GM23338 (cell line): Measurements from ENCODE around the gene ELAVL2. TPM values are rescaled to one million over a fixed set of nuclear protein-coding genes. Genes with fewer than 3 reads are reported as not detected.

Experiments
- ATAC-seq: fragments of 200-7000 bp; cut with Tn5 transposase; 3 replicates; pipeline ENCODE4 v1.9.1; 2020
- DNase-seq: peaks from one replicate; pipeline ENCODE4 v3.0.0-alpha.2; 2015; ENCODE audit warnings: low spot score
- H2AFZ ChIP-seq: fragments of 200-600 bp; sonication (generic); 2 replicates; pipeline ENCODE4 v1.8.0; 2016; ENCODE audit warnings: antibody characterized with exemption, mild to moderate bottlenecking, moderate library complexity
- H3F3A ChIP-seq: fragments of 200-600 bp; sonication (generic); replicated peaks from 2 replicates; pipeline ENCODE4 v1.8.0; 2017; ENCODE audit warnings: antibody characterized with exemption, mixed run types, low read depth
- H3K27ac ChIP-seq: fragments of 200-600 bp; sonication (generic); 2 replicates; pipeline ENCODE4 v1.6.1; 2016; ENCODE audit warnings: low read depth
- H3K27me3 ChIP-seq: fragments of 200-600 bp; sonication (generic); 2 replicates; pipeline ENCODE4 v1.8.0; 2016; ENCODE audit warnings: mild to moderate bottlenecking, mixed run types, moderate library complexity; ENCODE audit not compliant: insufficient read depth
- H3K36me3 ChIP-seq: fragments of 200-600 bp; sonication (generic); 2 replicates; pipeline ENCODE4 v1.8.0; 2016; ENCODE audit warnings: mild to moderate bottlenecking; ENCODE audit not compliant: insufficient read depth
- H3K4me1 ChIP-seq: fragments of 200-600 bp; sonication (generic); 2 replicates; pipeline ENCODE4 v1.8.0; 2016; ENCODE audit warnings: mild to moderate bottlenecking, moderate library complexity; ENCODE audit not compliant: insufficient read depth
- H3K4me2 ChIP-seq: fragments of 200-600 bp; sonication (generic); 2 replicates; pipeline ENCODE4 v1.7.1; 2017; ENCODE audit warnings: mixed run types
- H3K4me3 ChIP-seq: fragments of 200-600 bp; sonication (generic); 2 replicates; pipeline ENCODE4 v1.6.1; 2016; ENCODE audit warnings: mixed run types
- H3K79me2 ChIP-seq: fragments of 200-600 bp; sonication (generic); replicated peaks from 2 replicates; pipeline ENCODE4 v1.8.0; 2017; ENCODE audit warnings: mild to moderate bottlenecking; ENCODE audit not compliant: insufficient read depth
- H3K9me2 ChIP-seq: fragments of 200-600 bp; sonication (generic); 2 replicates; pipeline ENCODE4 v1.8.0; 2017; ENCODE audit not compliant: insufficient read depth
- H4K20me1 ChIP-seq: fragments of 200-600 bp; sonication (generic); replicated peaks from 2 replicates; pipeline ENCODE4 v1.8.0; 2017; ENCODE audit warnings: mild to moderate bottlenecking; ENCODE audit not compliant: insufficient read depth
- H3K27ac Mint-ChIP-seq: 2 replicates; pipeline ENCODE4 v1.8.0; 2020; ENCODE audit warnings: inconsistent platforms, mild to moderate bottlenecking, moderate library complexity, mixed read lengths
- H3K27me3 Mint-ChIP-seq: 3 replicates; pipeline ENCODE4 v1.8.0; 2022; ENCODE audit warnings: low read depth, mild to moderate bottlenecking, moderate library complexity, mixed read lengths, inconsistent platforms; ENCODE audit not compliant: insufficient read depth, poor library complexity
- H3K36me3 Mint-ChIP-seq: 3 replicates; pipeline ENCODE4 v1.8.0; 2021; ENCODE audit warnings: low read depth, mild to moderate bottlenecking, inconsistent platforms, moderate library complexity, mixed read lengths
- H3K4me1 Mint-ChIP-seq: 3 replicates; pipeline ENCODE4 v1.8.0; 2020; ENCODE audit warnings: mild to moderate bottlenecking, inconsistent platforms, mixed read lengths
- H3K4me3 Mint-ChIP-seq: 3 replicates; pipeline ENCODE4 v1.8.0; 2021; ENCODE audit warnings: moderate library complexity, mild to moderate bottlenecking, inconsistent platforms, mixed read lengths
- H3K9me3 Mint-ChIP-seq: 3 replicates; pipeline ENCODE4 v1.8.0; 2020; ENCODE audit warnings: moderate library complexity, mild to moderate bottlenecking, inconsistent platforms, mixed read lengths
- CTCF ChIP-seq, 2 experiments: fragments of 200-600 bp in 1 of 2; sonication (generic) in 1 of 2; conservative IDR thresholded peaks; 2 replicates each; pipeline versions ENCODE4 v1.5.1 to v1.6.1; 2016 to 2017; ENCODE audit warnings: antibody characterized with exemption in 2 of 2, low read depth in 2 of 2, mild to moderate bottlenecking in 2 of 2, moderate library complexity in 1 of 2
- EZH2 ChIP-seq: fragments of 200-600 bp; sonication (generic); IDR thresholded peaks from one replicate; pipeline ENCODE4 v1.8.0; 2017; ENCODE audit warnings: antibody characterized with exemption, mild to moderate bottlenecking, low read depth; ENCODE audit not compliant: unreplicated experiment
- JUNB ChIP-seq: IDR thresholded peaks from one replicate; pipeline ENCODE4 v1.6.1; 2016; ENCODE audit warnings: antibody characterized with exemption; ENCODE audit not compliant: unreplicated experiment
- NANOG ChIP-seq: IDR thresholded peaks from 2 replicates; pipeline ENCODE4 v1.6.1; 2016; ENCODE audit warnings: antibody characterized with exemption, borderline replicate concordance
- ZNF114 ChIP-seq: fragments of 250-450 bp; sonication (Bioruptor Pico); IDR thresholded peaks from 2 replicates; pipeline ENCODE4 v1.5.0; 2020; ENCODE audit warnings: mild to moderate bottlenecking, moderate library complexity
- ZNF331 ChIP-seq: fragments of 250-450 bp; sonication (Bioruptor Pico); IDR thresholded peaks from 2 replicates; pipeline ENCODE4 v1.5.0; 2020; ENCODE audit warnings: low read depth, mild to moderate bottlenecking, moderate library complexity
- polyA plus RNA-seq: library from polyadenylated mRNA; unstranded; fragments of >200 nt; fragmentation: Nextera tagmentation; extraction: Ambion mirVana; gene quantifications from 2 replicates; pipeline ENCODE4 v1.2.1, GENCODE V29; 2016
- total RNA-seq: library from RNA; depleted of rRNA; stranded (reverse); fragments of >200 nt; shearing (Covaris generic); gene quantifications from 2 replicates; pipeline ENCODE4 v1.2.3, GENCODE V29; 2014
- TF ChIP-seq, protein P1 (sequence below): IDR thresholded peaks from one replicate; pipeline ENCODE4 v1.6.1; 2018; ENCODE audit warnings: antibody characterized with exemption; ENCODE audit not compliant: unreplicated experiment
- TF ChIP-seq, protein P2 (sequence below): fragments of 250-450 bp; sonication (Bioruptor Pico); IDR thresholded peaks from 2 replicates; pipeline ENCODE4 v1.5.0; 2020; ENCODE audit warnings: mild to moderate bottlenecking, moderate library complexity

ELAVL2 gene
- total and polyA plus RNA-seq, 2 experiments from 2014 or later, result 18.6 to 42.4 TPM

GRCh38 chr9:23822261-23823169 lies 3.5 kb downstream of the ELAVL2 start:
- Histone ChIP-seq H3K9me2 (no peaks in the 10 kb centered on the region), H3K4me1 (peaks cover 40% of the 10 kb centered on the region), H3F3A (no peaks in the 10 kb centered on the region; the same call in 1 of the 2 replicates), H3K79me2 (peaks cover 65% of the 10 kb centered on the region), H4K20me1 (peaks cover 10% of the 10 kb centered on the region), H3K27me3 (peaks cover 39% of the 10 kb centered on the region), H3K36me3 (no peaks in the 10 kb centered on the region), H3K4me3 (peak overlapping the region; percentile 78), H3K4me2 (peak overlapping the region; percentile 99), H3K27ac (no peak overlapping the region), H2AFZ (no peak overlapping the region)
- peak; percentile 76 for DNase-seq
- TF ChIP-seq CTCF (conservative IDR thresholded peaks at IDR 0.05; ENCODE audit: low read depth in 2 of 2), result no peak; a peak in 1 of 4 replicates
- TF ChIP-seq, protein P1, sequence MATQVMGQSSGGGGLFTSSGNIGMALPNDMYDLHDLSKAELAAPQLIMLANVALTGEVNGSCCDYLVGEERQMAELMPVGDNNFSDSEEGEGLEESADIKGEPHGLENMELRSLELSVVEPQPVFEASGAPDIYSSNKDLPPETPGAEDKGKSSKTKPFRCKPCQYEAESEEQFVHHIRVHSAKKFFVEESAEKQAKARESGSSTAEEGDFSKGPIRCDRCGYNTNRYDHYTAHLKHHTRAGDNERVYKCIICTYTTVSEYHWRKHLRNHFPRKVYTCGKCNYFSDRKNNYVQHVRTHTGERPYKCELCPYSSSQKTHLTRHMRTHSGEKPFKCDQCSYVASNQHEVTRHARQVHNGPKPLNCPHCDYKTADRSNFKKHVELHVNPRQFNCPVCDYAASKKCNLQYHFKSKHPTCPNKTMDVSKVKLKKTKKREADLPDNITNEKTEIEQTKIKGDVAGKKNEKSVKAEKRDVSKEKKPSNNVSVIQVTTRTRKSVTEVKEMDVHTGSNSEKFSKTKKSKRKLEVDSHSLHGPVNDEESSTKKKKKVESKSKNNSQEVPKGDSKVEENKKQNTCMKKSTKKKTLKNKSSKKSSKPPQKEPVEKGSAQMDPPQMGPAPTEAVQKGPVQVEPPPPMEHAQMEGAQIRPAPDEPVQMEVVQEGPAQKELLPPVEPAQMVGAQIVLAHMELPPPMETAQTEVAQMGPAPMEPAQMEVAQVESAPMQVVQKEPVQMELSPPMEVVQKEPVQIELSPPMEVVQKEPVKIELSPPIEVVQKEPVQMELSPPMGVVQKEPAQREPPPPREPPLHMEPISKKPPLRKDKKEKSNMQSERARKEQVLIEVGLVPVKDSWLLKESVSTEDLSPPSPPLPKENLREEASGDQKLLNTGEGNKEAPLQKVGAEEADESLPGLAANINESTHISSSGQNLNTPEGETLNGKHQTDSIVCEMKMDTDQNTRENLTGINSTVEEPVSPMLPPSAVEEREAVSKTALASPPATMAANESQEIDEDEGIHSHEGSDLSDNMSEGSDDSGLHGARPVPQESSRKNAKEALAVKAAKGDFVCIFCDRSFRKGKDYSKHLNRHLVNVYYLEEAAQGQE, result no peak
- no peak for TF ChIP-seq ZNF114 (CRISPR knock-in tag)
- TF ChIP-seq NANOG, result peak; percentile 24; the same call in 1 of the 2 replicates
- TF ChIP-seq JUNB, result no peak
- TF ChIP-seq, protein P2, sequence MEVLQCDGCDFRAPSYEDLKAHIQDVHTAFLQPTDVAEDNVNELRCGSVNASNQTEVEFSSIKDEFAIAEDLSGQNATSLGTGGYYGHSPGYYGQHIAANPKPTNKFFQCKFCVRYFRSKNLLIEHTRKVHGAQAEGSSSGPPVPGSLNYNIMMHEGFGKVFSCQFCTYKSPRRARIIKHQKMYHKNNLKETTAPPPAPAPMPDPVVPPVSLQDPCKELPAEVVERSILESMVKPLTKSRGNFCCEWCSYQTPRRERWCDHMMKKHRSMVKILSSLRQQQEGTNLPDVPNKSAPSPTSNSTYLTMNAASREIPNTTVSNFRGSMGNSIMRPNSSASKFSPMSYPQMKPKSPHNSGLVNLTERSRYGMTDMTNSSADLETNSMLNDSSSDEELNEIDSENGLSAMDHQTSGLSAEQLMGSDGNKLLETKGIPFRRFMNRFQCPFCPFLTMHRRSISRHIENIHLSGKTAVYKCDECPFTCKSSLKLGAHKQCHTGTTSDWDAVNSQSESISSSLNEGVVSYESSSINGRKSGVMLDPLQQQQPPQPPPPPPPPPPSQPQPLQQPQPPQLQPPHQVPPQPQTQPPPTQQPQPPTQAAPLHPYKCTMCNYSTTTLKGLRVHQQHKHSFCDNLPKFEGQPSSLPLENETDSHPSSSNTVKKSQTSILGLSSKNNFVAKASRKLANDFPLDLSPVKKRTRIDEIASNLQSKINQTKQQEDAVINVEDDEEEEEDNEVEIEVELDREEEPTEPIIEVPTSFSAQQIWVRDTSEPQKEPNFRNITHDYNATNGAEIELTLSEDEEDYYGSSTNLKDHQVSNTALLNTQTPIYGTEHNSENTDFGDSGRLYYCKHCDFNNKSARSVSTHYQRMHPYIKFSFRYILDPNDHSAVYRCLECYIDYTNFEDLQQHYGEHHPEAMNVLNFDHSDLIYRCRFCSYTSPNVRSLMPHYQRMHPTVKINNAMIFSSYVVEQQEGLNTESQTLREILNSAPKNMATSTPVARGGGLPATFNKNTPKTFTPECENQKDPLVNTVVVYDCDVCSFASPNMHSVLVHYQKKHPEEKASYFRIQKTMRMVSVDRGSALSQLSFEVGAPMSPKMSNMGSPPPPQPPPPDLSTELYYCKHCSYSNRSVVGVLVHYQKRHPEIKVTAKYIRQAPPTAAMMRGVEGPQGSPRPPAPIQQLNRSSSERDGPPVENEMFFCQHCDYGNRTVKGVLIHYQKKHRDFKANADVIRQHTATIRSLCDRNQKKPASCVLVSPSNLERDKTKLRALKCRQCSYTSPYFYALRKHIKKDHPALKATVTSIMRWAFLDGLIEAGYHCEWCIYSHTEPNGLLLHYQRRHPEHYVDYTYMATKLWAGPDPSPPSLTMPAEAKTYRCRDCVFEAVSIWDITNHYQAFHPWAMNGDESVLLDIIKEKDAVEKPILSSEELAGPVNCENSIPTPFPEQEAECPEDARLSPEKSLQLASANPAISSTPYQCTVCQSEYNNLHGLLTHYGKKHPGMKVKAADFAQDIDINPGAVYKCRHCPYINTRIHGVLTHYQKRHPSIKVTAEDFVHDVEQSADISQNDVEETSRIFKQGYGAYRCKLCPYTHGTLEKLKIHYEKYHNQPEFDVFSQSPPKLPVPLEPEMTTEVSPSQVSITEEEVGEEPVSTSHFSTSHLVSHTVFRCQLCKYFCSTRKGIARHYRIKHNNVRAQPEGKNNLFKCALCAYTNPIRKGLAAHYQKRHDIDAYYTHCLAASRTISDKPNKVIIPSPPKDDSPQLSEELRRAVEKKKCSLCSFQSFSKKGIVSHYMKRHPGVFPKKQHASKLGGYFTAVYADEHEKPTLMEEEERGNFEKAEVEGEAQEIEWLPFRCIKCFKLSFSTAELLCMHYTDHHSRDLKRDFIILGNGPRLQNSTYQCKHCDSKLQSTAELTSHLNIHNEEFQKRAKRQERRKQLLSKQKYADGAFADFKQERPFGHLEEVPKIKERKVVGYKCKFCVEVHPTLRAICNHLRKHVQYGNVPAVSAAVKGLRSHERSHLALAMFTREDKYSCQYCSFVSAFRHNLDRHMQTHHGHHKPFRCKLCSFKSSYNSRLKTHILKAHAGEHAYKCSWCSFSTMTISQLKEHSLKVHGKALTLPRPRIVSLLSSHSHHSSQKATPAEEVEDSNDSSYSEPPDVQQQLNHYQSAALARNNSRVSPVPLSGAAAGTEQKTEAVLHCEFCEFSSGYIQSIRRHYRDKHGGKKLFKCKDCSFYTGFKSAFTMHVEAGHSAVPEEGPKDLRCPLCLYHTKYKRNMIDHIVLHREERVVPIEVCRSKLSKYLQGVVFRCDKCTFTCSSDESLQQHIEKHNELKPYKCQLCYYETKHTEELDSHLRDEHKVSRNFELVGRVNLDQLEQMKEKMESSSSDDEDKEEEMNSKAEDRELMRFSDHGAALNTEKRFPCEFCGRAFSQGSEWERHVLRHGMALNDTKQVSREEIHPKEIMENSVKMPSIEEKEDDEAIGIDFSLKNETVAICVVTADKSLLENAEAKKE, result no peak
- TF ChIP-seq ZNF331, result no peak
- TF ChIP-seq EZH2, result peak; percentile 35
- Mint-ChIP-seq H3K36me3 (no peaks in the 10 kb centered on the region; the same call in 2 of the 3 replicates), H3K4me3 (no peak overlapping the region), H3K4me1 (peaks cover 32% of the 10 kb centered on the region), H3K27me3 (peaks cover 10% of the 10 kb centered on the region), H3K27ac (peak overlapping the region; percentile 41; the same call in 1 of the 2 replicates), H3K9me3 (no peaks in the 10 kb centered on the region; the same call in 1 of the 3 replicates)
- peak; percentile 2 for ATAC-seq
